ENCODE results near the gene CCHCR1.
"Not testable (repeated sequence)": the region's sequence is repeated elsewhere in the genome, so short reads cannot be mapped to it uniquely, and the experiment has no call there.

Gene CCHCR1

DNA sequence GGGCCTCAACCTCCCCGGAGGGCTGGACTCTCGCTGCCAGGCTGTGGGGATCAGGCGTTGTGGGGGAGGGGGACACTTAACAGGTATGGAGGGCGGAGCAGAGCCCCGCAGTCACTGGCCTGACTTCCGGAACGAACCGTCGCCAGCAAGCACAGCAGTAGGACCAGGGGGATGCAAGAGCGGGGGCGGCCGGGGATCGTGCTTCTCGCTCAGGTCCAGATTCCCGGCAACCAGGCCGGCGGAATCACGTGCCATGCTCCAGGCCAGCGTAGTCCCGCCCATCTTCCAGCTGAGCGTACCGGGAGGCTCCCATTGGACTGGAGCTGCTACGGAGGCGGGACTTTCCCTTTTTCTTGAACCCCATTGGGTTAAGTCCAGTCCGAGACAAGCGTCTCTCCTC is 22.9 kb upstream of the CCHCR1 start:
- DNase-seq (ENCODE audit: low read depth) = no peak

DNA sequence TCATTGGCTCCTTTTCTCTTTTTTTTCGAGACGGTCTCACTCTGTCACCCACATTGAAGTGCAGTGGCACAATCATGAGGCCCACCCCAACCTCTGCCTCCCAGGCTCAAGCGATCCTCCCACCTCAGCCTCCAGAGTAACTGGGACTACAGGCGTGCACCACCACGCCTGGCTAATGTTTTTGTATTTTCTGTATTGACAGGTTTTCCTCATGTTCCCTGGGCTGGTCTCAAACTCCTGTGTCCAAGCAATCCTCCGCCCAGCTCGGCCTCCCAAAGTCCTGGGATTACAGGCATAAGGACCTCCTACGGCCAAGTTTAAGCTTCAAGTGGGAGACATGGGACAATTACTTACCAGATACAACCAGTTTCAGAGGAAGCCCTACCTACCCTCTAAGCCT is 22.3 kb upstream of the CCHCR1 start:
- no peak for DNase-seq (ENCODE audit: low read depth)

DNA sequence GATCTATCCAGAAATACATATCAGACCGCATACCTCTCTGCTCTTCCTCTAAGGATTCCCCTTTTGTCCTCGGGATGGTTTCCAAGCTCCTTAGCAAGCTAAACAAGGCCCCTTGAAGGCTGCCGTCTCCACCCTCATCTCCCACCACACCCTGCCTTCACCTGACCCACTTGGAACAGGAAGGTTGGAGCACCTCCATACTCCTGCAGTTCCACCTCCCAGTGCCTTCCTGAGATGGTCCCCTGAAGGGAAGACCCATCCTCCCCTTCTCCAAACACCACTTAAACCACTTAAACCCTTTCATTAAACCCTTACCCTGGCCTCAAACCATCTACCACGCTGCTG is 21.4 kb upstream of the CCHCR1 start:
- no peak for DNase-seq (ENCODE audit: low read depth)

DNA sequence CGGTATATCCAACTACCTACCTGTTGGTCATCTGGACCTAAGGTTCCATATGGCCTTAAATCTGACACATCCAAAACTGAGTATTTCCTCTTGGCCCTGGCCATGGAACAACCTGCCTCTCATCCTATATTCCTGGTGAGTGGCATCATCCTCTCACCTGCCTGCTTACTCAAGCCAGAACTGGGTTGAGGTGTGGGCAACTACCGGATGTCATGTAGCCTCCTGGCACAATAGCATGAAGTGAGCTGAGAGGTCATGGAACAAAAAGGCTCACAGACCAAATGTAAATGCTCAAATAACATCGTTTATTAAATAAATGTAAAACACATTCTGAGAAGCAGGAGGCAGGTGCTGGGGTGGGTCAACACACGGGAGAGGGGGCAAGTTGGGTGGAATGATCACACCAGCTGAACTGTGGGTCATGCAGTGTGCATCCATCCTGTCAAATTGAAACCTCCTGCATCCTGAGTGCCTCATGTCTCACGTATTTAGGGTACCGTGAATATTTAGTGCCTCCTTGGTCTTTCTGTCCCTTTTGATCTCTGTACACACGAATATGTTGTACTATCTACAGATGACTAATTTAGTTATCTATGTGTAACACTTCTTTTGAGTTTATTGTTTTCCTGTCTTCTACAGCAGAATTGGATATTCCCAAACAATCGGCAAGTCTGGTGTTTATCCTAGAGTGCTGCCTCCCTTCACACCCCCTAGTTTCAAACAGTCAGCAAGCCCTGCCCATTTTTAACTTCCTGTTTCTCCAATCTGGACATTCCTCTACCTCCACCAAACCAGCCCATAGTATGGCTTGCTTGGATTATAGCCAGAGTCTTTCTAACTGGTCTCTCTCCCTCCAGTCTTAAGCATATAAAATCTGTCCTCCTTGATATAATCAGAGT is 20.8 kb upstream of the CCHCR1 start:
- DNase-seq (ENCODE audit: low read depth) = no peak

DNA sequence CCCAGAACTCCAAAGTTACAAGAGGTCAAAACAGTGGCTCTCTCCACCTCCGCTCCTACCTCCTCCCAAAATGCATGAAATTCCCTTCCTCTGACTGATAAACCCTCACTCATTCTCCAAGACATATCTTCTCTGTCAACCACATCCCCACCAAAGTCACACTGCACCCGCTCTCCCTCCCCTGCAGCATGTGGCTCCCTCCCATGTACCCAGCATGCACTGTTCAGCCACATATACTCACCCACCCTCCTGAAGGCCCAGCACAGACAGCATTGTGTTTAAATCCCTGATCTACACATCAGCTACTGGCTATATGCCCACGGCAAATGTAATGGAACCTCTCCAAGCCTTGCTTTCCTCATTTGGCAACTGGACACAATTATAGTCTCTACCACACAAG is 18.4 kb upstream of the CCHCR1 start:
- no peak for DNase-seq (ENCODE audit: low read depth)

DNA sequence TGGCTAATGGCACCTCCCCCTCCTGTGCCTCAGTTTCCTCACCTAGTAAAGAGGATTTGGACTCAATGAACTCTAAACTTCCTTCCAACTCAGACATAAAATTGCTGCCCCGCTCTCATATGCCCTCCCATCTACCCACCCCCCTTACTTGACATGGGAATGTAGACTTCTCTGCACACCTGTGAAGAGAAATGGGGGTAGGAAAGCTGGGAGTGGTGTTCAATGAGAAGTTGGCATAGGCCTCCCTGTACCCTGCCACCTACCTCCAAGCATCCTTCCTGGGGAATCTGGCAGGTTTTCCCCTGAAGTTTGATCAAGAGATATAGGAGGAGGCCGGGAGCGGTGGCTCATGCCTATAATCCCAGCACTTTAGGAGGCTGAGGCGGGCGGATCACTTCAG is 16.8 kb upstream of the CCHCR1 start:
- DNase-seq (ENCODE audit: low read depth) = no peak

DNA sequence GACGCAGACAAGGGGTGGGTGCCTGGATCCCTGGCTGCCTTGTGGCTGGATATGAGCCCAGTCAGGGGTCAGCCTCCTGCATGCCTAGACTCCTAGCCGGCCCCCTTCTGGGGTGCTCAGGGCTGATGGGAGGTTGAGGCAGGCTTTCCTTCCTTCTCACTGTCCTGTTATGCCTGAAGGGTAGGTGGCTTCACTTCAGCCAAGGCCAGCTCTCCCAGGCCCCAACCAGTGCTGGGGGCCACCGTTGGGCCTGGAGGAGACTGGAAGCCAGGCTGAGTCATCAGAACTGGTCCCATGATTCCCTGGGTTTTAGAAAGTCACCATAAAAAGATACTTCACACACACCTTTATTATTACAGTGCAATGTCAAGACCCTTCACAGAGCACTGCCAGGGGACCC is 15.8 kb upstream of the CCHCR1 start:
- no peak for DNase-seq (ENCODE audit: low read depth)

DNA sequence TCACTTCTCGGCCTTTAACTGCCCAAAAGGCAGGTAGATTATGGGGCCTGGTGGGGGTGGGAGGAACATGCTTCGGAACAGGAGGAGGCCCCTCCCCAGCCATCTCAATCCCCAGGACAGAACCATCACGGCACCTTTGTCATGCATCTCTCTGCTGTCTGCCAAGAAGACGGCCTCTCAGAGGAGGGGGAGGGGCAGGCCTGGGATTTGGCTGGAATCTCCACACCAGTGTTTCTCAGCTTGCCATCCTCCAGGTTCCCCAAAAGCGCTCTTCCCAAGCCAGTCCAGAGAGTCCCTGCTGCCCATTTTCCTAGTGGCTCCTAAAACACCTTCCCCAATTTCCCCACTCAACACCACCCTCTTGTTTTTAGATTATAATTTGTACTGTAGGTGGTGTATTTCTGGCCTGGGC is 15.4 kb upstream of the CCHCR1 start:
- DNase-seq (ENCODE audit: low read depth) = no peak

DNA sequence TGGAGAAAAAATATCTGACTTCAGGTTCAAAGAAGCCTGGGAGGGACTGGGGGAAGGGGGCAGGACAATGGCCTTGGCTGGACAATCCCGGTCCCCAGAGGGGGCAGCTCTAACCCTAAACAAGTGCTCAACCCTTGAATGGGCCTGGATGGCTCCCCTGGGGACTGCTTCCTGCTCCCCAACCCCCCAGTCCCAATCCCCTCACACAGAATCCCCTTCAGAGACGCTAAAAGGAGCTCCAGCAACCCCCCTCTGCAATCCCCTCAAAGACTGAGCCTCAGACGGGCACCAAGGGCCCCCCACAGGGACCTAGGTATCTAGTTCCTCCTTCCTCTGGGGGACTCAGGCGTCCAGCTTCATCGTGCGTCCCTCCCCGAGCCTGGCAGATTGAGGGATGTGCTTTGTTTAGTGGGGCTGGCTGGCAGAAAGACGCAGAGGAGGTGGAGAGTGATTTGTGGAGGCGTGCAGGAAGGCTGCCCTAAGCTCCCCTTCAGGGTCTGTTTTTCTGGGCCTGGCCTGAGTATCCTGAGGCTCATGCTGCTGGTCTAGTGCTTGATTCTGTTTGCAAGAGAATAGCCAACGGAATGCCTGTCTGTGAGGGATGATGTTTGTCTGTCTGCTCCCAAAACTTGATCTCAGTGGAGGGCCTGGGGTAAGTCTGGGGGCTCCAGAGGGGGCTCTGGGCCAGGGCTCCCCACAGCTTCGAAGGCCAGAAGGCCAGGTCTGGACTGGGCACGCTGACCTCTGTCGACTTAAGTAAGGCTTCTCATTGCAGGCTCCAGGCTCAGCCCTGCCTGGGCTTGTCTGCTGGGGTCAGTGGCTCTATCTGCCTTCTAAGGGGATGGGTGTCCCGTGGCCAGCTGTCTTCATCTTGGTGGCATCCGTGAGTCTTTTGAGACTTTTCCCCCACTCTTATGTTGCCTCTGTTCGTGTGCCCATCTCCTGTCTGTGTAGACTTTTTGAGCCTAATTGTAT is 14.6 kb upstream of the CCHCR1 start:
- no peak for DNase-seq (ENCODE audit: low read depth)

DNA sequence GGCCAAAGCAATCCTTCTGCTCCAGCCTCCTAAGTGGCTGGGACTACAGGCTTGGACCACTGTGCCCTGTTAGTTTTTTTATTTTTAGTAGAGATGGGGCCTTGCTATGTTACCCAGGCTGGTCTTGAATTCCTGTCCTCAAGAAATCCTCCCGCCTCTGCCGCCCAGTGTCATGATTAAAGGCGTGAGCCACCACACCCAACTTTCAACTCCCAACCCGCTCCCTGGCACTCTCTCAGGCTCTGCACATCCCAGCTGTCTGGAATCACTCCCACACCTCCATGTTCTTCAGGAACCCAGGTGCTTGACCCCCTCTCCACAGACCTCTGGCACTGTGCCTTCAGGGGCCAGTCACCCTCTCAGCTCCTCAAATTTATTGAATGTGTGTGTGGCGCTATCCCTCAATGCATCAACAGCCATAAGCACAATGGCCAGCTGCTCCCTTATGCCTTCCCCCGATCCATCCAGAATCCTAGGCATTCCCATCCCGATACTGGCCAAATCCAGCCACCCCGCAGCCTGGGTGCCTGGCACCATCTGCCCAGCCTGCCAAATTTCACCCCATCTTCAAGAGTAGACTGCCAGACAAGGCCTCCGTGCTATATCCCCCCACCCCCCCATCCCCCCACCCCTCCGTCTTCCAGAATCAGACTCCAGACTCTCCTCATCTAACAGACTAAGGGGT is 13.5 kb upstream of the CCHCR1 start:
- DNase-seq (ENCODE audit: low read depth) = no peak

DNA sequence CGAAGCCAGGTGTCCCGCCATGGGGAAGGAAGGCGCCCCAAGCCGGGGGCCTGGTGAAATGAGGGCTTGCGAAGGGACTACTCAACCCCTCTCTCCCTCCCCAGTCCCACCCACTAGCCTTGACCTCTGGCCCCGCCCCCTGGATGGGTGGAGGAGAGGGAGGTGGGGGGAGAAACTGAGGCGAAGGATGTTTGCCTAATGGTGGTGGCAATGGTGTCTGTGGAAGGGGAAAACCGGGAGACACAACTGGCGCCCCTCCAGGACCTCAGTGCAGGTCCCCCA is 12.9 kb upstream of the CCHCR1 start, which contains the start of gene POU5F1:
TSS of gene POU5F1 (minus strand) at position 83 of the 282 bp plus-strand sequence. CDS start at position 21, 62 bp downstream.
- no peak for DNase-seq (ENCODE audit: low read depth)

DNA sequence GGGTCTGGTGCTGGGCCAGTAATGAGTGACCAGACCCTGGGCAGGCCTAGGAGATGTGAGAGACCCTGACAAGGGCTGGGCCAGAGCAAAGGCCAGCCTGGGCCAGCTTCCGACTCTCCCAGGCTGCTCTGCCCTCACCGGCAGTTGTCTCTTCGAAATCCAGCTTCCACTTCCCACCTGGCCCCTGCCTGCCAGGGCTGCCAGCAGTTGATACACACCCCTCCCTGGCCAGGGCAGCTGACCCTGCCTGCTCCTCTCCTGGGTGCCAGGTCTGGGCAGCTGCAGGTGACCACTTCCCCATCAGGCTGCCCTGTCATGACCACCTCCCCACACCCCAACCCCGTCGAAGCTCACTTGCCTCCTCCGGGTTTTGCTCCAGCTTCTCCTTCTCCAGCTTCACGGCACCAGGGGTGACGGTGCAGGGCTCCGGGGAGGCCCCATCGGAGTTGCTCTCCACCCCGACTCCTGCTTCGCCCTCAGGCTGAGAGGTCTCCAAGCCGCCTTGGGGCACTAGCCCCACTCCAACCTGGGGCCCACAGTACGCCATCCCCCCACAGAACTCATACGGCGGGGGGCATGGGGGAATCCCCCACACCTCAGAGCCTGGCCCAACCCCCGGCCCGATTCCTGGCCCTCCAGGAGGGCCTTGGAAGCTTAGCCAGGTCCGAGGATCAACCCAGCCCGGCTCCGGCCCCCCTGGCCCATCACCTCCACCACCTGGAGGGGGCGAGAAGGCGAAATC is 12.4 kb upstream of the CCHCR1 start:
- not testable (repeated sequence) for DNase-seq (ENCODE audit: low read depth)

DNA sequence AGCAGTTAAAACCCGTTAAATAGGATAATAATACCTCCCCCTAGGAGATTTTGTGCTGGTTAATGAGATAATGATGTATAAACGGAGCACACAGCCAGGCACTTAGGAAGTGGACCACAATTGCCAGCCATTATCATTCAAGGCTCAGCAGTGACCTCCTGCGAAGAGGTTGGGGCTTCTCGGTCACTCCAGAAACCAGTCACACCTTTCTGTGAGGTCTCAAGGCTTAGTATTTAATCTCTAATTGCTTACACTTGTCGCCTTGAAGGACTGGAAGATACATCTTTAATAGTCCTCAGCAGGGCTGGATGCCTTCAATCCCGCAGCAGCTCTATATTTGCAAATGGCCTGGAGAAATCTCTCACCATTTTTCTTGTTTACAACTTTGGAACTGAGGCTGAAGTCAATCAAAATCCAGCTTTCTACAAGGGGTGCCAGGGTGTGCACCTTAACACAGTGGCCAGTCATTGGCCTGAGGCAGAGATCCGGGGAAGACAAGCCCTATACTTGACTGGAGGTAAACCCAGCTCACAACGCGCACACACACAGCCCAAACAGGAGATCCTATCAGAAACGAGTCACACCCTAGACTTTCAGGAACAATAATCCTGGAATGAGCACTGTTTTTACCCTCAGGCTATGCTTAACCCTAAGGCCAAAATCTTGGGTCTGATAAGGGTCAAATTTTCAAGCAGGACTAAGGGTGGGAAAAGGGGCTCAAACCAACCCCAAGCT is 11.7 kb upstream of the CCHCR1 start:
- DNase-seq (ENCODE audit: low read depth) = no peak

DNA sequence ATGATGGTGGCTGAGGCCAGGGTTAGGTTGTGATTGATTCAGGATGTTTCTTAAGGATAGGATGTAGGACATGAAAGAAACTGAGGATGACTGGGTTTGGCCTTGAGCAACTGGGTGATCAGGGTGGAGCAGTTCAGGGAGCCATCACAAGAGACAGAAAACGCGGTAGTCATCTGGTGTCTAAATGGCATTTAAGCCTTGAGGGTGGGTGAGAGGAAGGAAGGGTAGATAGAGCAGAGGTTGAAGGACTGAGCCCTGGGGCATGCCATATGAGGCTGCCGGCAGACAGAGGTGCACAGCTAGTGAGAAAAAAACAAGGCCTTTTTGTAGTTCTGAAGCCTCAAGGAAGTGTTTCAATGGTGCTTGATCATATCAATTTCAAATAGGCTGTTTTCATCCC is 11.0 kb upstream of the CCHCR1 start:
- DNase-seq (ENCODE audit: low read depth) = no peak

DNA sequence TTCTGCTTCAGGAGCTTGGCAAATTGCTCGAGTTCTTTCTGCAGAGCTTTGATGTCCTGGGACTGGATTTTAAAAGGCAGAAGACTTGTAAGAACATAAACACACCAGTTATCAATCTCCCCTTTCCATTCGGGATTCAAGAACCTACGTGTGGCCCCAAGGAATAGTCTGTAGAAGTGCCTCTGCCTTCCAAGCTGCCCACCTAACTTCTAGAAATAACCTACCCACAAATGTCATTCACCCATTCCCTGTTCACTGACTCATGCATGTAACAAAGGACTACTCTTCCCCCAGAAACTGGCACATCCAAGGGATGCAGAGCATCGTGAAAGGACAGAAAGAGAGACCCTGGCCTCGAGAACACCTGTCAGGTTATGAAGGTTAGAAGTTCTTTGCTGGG is 8.4 kb upstream of the CCHCR1 start:
- DNase-seq (ENCODE audit: low read depth) = no peak

DNA sequence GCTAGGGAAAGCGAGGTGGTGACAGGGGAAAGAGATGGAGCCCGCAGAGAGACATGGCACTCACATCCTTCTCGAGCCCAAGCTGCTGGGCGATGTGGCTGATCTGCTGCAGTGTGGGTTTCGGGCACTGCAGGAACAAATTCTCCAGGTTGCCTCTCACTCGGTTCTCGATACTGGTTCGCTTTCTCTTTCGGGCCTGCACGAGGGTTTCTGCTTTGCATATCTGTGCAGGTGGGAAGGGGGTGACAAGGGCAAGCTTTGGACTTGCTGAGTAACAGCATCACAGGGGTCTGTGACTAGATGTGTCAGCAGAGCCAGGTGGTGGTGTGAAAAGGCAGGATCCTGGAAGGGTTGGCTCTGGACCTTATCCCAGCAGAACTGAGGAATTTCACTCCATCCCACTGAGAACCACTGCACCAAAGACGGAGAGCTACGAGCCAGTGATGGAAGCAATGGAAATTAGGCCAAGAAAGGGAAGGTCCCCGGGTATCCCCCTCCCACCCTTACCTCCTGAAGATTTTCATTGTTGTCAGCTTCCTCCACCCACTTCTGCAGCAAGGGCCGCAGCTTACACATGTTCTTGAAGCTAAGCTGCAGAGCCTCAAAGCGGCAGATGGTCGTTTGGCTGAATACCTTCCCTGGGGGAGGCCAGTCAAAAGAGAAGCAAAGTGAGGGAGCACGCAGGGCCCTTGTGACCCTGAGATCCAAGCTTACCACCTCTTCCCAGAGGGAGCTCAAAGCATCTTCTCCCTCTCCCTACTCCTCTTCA is 7.6 kb upstream of the CCHCR1 start:
- DNase-seq (ENCODE audit: low read depth) = not testable (repeated sequence)

DNA sequence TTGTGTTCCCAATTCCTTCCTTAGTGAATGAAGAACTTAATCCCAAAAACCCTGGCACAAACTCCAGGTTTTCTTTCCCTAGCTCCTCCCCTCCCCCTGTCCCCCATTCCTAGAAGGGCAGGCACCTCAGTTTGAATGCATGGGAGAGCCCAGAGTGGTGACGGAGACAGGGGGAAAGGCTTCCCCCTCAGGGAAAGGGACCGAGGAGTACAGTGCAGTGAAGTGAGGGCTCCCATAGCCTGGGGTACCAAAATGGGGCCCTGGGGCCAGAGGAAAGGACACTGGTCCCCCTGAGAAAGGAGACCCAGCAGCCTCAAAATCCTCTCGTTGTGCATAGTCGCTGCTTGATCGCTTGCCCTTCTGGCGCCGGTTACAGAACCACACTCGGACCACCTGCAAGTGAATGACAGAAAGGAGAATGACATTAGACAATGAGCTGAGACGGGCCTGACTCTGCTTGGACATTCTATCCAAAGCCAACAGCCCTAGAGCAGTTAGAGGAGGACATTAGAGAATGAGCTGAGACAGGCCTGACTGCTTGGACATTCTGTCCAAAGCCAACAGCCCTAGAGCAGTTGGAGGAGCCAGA is 7.0 kb upstream of the CCHCR1 start:
- DNase-seq (ENCODE audit: low read depth) = not testable (repeated sequence)

DNA sequence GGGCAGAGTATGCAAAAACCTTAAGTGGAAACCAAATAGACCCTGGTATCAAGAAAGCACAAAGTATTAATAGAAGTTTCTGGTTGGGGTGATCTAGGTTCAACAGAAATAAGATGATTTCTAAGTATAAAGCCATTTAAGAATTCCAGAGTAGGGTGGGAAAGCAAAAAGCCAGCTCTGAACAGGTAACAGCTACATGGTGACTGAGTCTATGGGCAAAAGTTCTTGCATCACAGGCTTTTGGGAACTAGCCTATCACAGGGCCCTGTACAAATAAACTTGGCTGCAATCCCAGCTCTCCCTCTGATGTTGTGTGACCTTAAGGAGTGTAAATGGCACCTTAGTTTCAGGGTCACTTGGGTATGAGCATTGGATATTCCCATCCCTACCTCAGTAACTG is 6.3 kb upstream of the CCHCR1 start:
- DNase-seq (ENCODE audit: low read depth) = no peak

DNA sequence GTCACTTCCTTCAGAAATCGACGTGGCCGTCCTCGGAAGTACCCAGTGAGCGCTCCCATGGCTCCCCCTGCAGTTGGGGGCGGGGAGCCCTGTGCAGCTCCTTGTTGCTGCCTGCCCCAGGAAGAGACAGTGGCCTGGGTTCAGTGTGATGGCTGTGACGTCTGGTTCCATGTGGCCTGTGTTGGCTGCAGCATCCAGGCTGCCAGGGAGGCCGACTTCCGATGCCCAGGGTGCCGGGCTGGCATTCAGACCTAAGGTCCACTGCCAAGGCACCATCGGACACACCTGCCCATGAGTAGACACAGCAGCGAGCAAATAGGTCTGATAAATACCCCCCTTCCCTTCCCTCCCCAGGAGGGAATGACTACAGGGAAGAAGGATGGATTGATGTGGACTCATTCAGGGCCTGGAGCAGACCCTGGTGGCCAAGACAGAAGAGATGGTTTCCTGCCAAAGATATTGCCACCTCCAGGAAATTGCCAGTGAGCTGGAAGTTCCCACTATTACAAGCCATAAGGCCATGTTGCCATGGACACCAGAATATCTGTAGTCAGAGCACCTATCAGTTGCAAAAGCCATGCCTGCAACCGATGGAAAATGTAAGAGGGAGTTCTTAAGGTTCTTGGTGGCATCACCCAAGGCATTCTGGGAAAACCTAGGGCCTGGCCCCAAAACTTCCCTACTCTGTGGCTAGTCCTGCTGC is 5.0 kb upstream of the CCHCR1 start:
- no peak for DNase-seq (ENCODE audit: low read depth)
